Activated CD8-positive, alpha-beta memory T cell treated with anti-CD3 and anti-CD28 coated beads, Interleukin-2, amount 50 U/mL, for 24 hours (primary cell): ENCODE results near the gene TEX101.
A peak's percentile ranks its signal among the peaks of the same experiment; 100 is the strongest.

Experiments used
- DNase-seq: peaks from one replicate; pipeline ENCODE4 v3.0.0-alpha.2; 2020; ENCODE audit errors: extremely low read depth

Gene TEX101

GRCh38 chr19:43447655-43448054 is 33.0 kb downstream of the TEX101 start:
- DNase-seq: no peak

- DNase-seq: no peak
Measured at GRCh38 chr19:43450545-43450997, 35.9 kb downstream of the TEX101 start.

GRCh38 chr19:43452582-43452981 is 37.9 kb downstream of the TEX101 start:
- no peak for DNase-seq

- DNase-seq: no peak
Measured at GRCh38 chr19:43454031-43454430, 39.3 kb downstream of the TEX101 start.

- no peak for DNase-seq
Measured at GRCh38 chr19:43455321-43456113, 40.8 kb downstream of the TEX101 start.

GRCh38 chr19:43457809-43458208 is 43.1 kb downstream of the TEX101 start:
- DNase-seq: no peak

GRCh38 chr19:43460362-43461016 is 45.8 kb downstream of the TEX101 start:
- DNase-seq: no peak

- no peak for DNase-seq
Measured at GRCh38 chr19:43461303-43461702, 46.6 kb downstream of the TEX101 start.

- no peak for DNase-seq
Measured at GRCh38 chr19:43462383-43462782, 47.7 kb downstream of the TEX101 start.

GRCh38 chr19:43462785-43463380 is 48.2 kb downstream of the TEX101 start:
- no peak for DNase-seq

GRCh38 chr19:43463381-43464133 is 48.9 kb downstream of the TEX101 start:
- peak; percentile 99 for DNase-seq

- peak; percentile 44 for DNase-seq
Measured at GRCh38 chr19:43464134-43464775, 49.6 kb downstream of the TEX101 start.

GRCh38 chr19:43465468-43466120 is 50.9 kb downstream of the TEX101 start, which contains the start of gene LYPD3:
Gene LYPD3, minus strand, starts transcription at chr19:43465608. Its CDS starts 37 bp downstream, at chr19:43465571.
- no peak for DNase-seq

GRCh38 chr19:43466793-43467192 is 52.1 kb downstream of the TEX101 start:
- no peak for DNase-seq

- DNase-seq: no peak
Measured at GRCh38 chr19:43467276-43467675, 52.6 kb downstream of the TEX101 start.

- DNase-seq: no peak
Measured at GRCh38 chr19:43467730-43468129, 53.0 kb downstream of the TEX101 start.
